Adrenal gland (tissue), 5 donors: Measurements from ENCODE around the gene ENTHD1.

Source experiments
- POLR2A ChIP-seq, 2 donors: fragments of 450-650 bp; IDR thresholded peaks; one replicate each; pipeline ENCODE4 v1.6.1; 2017; ENCODE audit warnings: antibody characterized with exemption in 2 of 2, mild to moderate bottlenecking in 2 of 2, moderate library complexity in 1 of 2
- TF ChIP-seq, protein P1 (sequence below), 6 experiments: fragments of 450-650 bp in 4 of 6; fragments of 200-600 bp in 2 of 6; sonication (generic) in 1 of 6; IDR thresholded peaks; 1 replicate in 5 of 6; 2 replicates in 1 of 6; pipeline versions ENCODE4 v1.5.1 to v1.8.0; 2016 to 2021; ENCODE audit warnings: antibody characterized with exemption in 6 of 6, mild to moderate bottlenecking in 2 of 6, moderate library complexity in 1 of 6
- donor health status: DM: no; HTN: no; CAD: no.

DNA sequence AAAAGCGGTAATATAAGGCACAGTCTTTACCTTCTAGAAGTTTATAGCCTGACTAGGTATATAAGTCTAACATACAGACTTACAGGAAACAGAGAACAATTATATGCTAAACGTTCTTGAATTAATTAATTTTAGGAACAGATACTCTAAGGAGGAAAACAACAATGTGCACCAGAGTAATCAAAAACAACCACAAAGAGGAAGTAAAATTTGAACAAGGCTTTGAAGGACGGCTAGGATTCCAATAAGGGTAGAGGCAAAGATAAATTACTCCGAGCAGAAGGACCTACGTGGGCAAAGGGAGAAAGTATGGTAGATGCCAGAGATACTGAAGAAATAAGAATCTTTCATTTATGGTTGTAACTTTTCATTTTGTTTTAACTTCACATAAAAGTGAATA is 54.4 kb downstream of the ENTHD1 start:
- TF ChIP-seq, protein P1, sequence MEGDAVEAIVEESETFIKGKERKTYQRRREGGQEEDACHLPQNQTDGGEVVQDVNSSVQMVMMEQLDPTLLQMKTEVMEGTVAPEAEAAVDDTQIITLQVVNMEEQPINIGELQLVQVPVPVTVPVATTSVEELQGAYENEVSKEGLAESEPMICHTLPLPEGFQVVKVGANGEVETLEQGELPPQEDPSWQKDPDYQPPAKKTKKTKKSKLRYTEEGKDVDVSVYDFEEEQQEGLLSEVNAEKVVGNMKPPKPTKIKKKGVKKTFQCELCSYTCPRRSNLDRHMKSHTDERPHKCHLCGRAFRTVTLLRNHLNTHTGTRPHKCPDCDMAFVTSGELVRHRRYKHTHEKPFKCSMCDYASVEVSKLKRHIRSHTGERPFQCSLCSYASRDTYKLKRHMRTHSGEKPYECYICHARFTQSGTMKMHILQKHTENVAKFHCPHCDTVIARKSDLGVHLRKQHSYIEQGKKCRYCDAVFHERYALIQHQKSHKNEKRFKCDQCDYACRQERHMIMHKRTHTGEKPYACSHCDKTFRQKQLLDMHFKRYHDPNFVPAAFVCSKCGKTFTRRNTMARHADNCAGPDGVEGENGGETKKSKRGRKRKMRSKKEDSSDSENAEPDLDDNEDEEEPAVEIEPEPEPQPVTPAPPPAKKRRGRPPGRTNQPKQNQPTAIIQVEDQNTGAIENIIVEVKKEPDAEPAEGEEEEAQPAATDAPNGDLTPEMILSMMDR (IDR thresholded peaks at IDR 0.05) = no peak
- TF ChIP-seq POLR2A (IDR thresholded peaks at IDR 0.05) = no peak
